Fibroblast of pulmonary artery (primary cell): ENCODE results near the gene PGBD4.
A peak's percentile ranks its signal among the peaks of the same experiment; 100 is the strongest.

Experiments used
- DNase-seq: peaks from one replicate; pipeline ENCODE4 v3.0.0-alpha.2; 2010; ENCODE audit warnings: low read depth
- H3K4me3 ChIP-seq: replicated peaks from 2 replicates; pipeline ENCODE4 v1.5.1; 2011; ENCODE audit warnings: low read depth, mild to moderate bottlenecking, control low read depth, low read length, moderate library complexity
- TF ChIP-seq, protein P1 (sequence below): IDR thresholded peaks from 2 replicates; pipeline ENCODE4 v1.5.1; 2011; ENCODE audit warnings: mild to moderate bottlenecking, control low read depth, low read length, inconsistent platforms; ENCODE audit errors: missing control alignments

Gene PGBD4

GRCh38 chr15:34122771-34123183 is 20.9 kb downstream of the PGBD4 start:
- TF ChIP-seq, protein P1, sequence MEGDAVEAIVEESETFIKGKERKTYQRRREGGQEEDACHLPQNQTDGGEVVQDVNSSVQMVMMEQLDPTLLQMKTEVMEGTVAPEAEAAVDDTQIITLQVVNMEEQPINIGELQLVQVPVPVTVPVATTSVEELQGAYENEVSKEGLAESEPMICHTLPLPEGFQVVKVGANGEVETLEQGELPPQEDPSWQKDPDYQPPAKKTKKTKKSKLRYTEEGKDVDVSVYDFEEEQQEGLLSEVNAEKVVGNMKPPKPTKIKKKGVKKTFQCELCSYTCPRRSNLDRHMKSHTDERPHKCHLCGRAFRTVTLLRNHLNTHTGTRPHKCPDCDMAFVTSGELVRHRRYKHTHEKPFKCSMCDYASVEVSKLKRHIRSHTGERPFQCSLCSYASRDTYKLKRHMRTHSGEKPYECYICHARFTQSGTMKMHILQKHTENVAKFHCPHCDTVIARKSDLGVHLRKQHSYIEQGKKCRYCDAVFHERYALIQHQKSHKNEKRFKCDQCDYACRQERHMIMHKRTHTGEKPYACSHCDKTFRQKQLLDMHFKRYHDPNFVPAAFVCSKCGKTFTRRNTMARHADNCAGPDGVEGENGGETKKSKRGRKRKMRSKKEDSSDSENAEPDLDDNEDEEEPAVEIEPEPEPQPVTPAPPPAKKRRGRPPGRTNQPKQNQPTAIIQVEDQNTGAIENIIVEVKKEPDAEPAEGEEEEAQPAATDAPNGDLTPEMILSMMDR = no peak
- no peak overlapping the region for H3K4me3 ChIP-seq
- DNase-seq = peak; percentile 91

DNA sequence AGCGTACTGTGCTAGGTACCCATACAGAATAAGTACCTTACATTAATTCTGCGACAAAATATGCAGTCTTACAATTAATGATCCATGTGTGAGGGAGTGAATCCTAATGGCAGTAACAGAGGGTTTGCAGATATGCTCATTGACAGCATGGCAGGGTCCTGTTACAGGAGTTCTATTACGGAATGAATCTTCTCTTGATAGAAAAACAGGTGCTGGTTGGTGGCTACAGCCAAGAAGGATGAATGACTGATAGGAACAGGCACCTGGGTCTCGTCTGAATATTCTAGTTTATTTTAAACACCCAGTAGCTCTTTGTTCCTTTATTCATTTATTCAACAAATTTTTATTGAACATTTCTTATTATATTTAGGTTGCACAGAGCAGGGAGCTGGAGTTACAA is 22.8 kb downstream of the PGBD4 start:
- no peak for DNase-seq
- no peak overlapping the region for H3K4me3 ChIP-seq

GRCh38 chr15:34125945-34126344 is 24.1 kb downstream of the PGBD4 start:
- TF ChIP-seq, protein P1 = no peak
- no peak overlapping the region for H3K4me3 ChIP-seq
- DNase-seq = no peak

More for the DNA sequence above, 22.8 kb downstream of the PGBD4 start:
- TF ChIP-seq, protein P1 = no peak

GRCh38 chr15:34126522-34126921 is 24.6 kb downstream of the PGBD4 start:
- TF ChIP-seq, protein P1 = no peak
- no peak overlapping the region for H3K4me3 ChIP-seq
- DNase-seq = no peak

DNA sequence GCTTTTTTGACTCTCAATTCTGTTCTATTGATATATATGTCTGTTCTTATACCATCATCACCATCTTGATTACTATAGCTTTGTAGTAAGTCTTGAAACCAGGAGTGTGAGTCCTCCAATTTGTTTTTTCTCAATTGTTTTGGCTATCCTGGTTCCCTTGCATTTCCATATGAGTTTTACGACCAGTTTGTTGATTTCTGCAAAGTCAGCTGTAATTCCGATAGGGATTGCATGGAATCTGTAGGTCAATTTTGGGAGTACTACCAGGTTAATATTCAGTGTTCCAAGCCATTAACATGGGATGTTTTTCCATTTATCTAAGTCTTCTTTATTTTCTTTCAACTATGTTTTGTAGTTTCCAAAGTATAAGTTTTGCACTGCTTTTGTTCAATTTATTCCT is 27.0 kb downstream of the PGBD4 start:
- no peak overlapping the region for H3K4me3 ChIP-seq
- DNase-seq = no peak
- TF ChIP-seq, protein P1 = no peak

GRCh38 chr15:34132881-34133280 is 31.0 kb downstream of the PGBD4 start:
- no peak for DNase-seq
- TF ChIP-seq, protein P1 = no peak
- H3K4me3 ChIP-seq = no peak overlapping the region

GRCh38 chr15:34133511-34133910 is 31.6 kb downstream of the PGBD4 start:
- DNase-seq = no peak
- no peak overlapping the region for H3K4me3 ChIP-seq
- TF ChIP-seq, protein P1 = no peak
